HG03439 (cell line): ENCODE data around the gene NAP1L1.
A peak's percentile ranks its signal among the peaks of the same experiment; 100 is the strongest.

Experiments
- ATAC-seq: cut with Tn5 transposase; IDR thresholded peaks from one replicate; pipeline ENCODE4 v1.9.1; 2021; ENCODE audit warnings: mild to moderate bottlenecking, moderate library complexity; ENCODE audit not compliant: unreplicated experiment

Gene NAP1L1

DNA sequence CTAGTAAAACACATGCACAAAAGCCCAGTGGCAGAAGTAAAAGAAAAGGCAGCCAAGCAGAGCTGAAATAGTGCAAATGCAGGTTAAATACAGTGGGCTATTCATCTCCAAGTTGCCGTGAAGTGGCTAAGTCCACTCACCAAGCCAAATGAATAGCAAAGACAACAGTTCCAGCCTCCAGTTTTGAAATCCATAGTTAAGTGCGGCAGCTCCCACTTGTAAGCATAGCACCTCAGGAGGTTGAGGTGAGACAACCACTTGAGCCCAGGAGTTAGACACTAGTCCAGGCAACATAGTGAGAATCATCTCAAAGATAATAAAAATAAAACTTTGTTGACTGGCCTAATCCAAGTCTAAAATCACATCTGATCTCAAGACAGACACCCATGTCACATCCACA lies 43.1 kb downstream of the NAP1L1 start:
- ATAC-seq = no peak

DNA sequence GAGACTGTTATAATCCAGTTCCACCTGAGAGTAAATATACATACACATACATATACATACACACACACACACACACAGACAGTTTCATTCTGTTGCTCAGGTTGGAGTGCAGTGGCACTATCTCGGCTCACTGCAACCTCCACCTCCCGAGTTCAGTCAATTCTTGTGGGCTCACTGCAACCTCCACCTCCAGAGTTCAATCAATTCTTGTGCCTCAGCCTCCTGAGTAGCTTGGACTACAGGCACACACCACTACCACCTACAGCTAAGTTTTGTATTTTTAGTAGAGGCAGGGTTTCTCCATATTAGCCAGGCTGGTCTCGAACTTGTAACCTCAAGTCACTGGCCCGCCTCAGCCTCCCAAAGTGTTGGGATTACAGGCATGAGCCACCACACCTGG lies 44.0 kb downstream of the NAP1L1 start:
- no peak for ATAC-seq

DNA sequence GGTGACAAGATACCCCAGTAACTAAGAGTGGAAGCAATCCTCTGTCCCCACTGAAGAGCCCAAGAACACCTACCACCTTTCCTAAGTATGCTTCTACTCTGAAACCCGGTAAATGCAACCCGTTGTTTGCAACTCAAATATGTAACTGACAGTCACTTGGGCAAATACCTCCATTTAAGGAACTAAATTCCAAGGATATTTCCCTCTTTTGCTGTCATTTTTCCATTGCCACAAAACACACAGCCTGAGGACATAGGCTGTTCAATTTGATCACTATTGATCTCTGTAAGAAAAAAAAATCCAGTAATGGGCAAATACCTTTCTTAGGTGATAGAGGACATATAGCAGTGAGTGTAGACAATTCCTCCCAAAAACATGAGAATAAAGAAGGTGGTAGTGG lies 46.3 kb downstream of the NAP1L1 start:
- ATAC-seq = no peak

DNA sequence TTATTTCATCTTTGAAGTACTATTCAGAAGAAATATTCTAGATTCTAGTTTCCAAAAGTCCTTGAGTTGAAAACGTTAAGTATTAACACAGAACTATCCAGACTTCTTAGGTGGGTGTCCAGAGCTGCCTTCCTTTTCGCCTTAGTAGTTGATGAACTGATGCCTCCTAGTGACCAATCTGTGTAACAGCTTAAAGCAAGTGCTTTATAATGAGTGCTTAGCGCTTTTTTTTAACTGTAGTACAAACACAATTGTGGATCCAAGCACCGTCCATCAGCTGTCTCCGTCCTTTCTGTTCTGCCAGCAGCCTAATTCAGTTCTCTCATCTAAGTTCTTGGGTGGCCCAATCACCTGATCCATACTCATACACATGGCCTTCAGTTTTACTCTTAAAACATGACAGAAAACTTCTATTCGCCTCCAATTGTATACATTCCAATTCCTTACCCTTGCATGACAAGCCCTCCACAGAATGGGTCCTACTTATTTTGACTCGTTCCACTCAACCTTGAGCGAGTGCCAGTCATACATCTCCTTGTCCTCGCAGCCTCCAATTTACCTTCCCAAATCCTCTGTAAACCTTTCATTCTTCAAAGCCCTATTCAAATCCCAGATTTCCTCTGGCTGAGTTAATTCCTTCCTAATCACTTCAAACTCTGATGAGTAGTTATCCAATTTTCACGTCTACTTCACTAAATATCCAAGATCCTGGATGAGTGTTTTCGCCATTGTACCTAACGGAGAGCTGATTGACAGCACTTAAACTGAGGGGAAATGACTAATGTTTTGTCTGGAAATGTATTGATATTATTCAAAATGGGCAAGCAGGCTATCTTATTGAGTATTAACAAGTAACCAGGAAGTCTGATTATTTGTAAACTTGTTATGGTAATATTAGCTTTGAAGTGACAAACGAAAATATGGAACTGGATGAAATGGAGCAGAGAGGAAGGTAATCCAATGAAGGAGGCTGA lies 47.1 kb downstream of the NAP1L1 start:
- ATAC-seq = peak; percentile 61

DNA sequence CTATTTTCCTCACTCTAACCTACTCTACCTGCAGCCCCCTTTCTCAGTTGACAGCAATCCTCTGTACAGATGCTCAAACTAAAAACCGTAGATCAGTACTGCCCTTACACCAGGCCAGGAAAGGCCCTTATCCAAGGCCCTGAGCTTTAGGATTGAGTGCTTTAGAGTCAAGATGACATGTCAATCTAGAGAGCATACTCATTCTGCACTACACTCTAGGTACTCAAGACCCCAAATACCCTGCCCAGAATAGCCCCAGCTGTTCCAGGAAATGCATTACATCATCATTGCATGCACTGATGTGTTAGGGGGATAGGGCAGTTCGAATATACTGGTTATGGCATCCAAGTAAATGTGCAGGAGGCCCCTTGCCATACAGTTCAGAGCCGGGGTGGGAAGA lies 49.4 kb downstream of the NAP1L1 start:
- no peak for ATAC-seq

DNA sequence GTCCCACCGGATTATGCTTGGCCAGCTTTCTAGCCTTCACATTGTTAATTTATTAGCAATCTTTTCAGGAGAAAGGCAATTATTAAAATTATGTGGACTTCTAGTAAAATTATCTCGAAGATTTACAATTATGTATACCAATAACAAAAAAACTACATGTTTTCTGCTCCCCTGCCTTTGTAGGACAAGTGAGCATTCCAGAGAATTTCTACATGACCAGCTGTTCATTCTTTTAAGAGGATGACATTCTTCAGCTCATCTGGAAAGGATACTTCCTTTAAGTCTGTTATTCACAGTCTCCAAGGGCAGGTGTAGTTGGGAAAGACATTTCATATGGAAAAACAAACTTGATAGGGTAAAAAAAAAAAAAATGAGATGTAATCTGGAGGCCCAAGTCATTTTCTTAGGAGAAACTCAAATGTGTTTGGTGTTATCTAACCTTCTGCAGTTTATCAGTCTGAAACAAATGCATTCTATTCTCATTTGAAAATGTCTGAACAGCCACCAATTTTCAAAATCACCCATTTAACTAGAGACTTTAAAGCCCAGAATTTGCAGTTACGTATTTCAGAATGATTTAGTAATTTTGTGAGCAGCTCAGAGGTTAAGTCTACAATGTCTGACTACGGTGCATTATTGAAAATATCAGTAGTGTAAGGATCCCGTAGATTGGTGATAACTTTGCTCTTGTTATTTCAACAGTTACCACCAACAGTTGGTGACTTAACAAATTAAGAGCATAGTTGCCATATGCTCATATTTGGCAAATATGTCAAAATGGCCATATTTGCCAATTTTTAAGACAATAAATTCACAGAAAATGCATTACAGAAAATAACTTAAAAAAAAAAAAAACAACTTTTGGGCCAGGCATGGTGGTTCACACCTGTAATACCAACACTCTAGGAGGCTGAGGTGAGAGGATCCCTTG lies 51.1 kb downstream of the NAP1L1 start:
- no peak for ATAC-seq

DNA sequence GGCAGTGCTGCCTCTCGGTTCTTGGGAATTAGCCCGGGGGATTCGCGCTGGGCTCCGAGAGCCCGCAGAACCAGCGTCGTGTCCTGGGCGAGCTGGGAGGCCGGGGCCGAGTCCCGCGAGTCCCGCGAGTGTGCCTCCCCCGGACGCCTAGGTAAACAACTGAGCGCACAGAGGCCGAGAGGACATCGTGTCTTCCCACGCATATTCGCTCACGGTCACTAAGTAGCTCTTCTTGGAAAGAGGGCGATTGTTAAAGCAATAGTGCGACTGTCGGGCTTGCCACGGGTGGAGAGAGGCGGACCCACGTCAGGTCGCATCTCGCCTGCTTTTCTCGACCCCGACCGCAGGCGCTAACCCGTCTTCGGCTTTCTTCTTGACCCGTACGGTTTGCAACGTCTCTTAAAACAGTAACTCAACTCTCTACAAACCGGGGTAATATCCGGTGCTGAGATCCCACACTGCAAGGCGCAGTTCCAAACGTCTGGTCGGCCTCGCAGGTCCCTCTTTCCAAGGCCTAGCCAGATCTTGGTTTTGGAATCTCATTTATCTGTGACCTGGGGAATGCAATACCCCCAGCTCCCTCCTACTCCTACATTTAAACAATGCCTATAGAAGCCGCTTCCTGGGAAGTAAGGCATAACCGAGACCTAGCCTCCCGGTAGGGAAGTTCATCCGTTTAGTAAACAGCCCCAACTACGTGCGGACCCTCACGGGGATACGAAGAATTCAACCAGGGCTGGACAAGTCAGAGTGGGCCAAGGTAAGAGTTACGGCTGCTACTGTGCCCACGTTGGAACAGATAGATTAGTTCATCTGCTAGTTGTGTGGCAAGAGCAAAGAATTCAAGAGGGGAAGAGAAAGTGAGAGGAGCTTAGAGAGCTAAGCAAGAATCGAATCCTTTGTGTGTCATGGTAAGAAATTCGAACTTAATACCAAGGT lies 52.2 kb downstream of the NAP1L1 start:
- ATAC-seq = peak; percentile 41

DNA sequence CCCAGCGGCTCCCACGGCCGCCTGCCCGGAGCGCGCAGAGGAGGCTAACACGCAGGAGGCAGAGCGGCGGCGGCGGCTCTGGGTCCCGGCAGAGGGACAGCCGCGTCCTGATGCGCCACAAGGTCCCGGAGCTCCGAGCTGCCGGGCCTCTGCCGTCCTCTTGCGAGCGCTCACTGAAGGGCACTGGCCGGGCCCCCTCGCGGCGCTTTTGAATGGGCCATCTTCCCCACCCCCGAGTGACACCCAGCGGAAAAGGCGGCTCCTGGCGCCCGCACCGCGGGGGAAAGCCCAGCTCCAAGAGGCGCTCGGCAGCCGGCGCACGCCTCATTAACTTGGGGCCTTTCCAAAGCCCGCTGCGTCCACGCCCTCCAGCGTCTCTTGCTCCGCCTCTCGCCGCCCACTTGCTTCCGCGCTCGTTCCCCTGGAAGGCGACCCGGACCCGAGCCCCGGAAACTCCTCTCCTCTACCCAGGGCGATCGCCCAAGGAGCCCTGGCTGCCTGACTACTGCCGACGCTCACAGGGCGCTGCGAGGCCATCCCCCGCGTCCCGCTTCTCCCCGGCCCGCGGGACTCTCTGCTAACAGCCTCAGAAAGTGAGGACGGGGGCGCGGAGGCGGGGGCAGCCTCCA lies 53.0 kb downstream of the NAP1L1 start, which contains the start of gene PHLDA1:
Gene PHLDA1, minus strand, starts transcription at position 363 of the 629 bp plus-strand sequence.
- peak; percentile 89 for ATAC-seq

DNA sequence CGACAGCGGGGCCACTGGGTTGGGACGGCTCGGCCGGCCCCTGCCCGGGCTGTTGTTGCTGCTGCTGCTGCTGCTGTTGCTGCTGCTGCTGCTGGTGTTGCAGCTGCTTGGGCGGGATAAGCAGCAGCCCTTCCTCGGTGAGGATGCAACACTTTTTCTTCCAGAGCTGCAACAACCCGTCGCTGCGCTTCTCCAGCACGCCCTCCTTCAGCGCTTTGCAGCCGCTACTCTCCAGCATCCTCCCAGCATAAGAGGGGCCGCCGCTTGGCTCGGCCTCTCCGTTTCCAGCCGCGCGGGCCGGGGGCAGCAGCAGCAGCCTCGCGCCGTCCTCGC lies 53.4 kb downstream of the NAP1L1 start:
- ATAC-seq = peak; percentile 7

DNA sequence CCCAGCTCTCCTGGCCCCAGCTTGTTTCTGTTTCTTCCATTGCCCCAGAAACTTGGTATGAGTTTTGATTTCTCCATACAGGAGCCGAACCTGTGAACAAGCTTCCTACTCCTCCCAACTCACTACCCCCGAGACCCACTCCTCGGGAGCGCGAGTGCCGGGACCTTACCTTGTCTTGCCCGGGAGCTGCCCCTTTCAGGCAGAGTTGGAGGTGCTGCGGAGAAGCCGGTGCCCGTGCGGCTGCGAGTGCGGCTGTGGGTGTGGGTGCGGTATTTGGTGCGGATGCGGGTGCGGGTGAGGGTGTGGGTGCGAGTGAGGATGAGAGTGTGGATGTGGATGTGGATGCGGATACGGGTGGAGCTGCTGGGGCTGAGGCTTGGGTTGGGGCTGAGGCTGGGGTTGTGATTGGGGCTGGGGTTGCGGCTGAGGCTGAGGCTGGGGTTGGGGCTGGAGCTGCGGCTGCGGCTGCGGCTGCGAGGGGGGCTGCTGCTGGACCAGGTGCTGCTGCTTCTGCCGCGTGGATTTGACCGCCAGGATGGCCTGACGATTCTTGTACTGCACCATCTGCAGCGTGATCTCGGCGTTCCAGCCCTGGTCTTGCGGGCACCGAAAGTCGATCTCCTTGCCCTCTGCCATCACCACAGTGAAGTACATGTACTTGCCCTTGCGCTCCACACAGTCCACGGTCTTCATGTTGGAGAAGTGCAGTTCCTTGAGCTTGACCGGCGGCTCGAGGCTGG lies 54.0 kb downstream of the NAP1L1 start:
- no peak for ATAC-seq

DNA sequence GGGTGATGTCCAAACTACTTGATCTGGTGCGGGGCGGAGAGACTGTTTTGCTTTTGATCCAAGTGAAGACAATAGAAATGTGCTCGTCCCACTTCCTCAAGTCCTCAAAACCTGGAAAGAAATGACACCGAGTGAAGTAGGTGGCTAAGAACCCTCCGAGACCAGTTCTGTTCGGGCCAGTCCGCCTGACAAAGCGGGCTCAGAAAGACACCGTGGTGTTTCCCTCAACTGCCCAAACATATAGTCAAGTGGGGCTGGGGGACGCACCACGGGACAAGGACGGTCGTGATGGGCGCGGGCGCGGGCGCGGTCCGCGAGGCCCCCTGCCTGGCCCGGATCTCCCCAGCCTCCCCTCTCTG lies 54.5 kb downstream of the NAP1L1 start:
- no peak for ATAC-seq

DNA sequence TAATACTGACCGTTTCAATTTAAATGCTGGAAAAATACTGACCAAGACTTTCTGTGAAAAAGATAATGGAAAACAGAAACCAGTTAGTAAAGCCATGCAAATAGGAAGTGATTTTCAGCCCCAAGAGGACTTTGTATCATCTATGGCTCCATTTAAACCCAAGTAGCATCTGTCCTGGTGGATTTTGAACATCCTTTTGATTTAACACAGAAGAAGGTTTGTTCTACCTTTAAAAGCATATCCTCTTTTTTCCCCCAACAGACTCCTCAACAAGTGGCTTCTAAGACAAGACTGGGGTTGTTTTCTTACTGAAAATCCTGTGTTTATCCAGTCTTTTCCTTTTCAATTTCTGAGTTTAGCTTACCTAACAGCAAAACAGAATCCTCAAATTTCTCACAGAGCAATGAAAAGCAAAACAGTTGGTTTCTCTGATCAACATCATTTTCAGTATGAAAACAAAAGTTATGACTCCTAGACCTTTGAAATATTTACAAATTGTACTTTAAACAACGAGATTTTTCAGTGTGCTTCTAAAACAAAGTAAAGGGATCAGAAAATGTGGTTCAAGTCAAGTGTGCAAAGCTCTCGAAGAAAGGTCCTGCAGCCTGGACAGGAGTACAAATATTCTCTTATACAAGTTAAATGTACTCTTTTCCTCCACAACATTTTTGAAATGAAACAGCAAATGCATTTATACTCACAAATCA lies 55.8 kb downstream of the NAP1L1 start:
- ATAC-seq = no peak

DNA sequence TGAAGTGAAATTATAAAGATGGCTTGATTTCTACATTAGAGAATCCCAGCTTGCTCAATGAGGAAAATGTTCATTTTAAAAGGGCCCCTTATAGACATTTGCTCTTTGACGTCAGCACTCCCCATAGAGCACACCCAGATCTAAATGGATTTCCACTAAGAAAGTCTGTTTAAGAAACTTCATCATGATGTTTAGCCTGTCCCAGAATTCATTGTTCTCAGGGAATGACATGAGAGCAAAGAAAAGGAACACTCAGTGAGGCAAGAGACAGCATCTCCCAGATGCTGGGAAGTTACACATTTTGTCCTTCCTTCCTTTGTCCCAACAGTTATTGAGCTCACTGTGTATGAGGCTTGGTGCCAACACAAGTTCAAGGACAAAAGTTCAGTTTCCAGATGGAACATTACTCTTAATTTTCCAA lies 57.8 kb downstream of the NAP1L1 start:
- no peak for ATAC-seq

DNA sequence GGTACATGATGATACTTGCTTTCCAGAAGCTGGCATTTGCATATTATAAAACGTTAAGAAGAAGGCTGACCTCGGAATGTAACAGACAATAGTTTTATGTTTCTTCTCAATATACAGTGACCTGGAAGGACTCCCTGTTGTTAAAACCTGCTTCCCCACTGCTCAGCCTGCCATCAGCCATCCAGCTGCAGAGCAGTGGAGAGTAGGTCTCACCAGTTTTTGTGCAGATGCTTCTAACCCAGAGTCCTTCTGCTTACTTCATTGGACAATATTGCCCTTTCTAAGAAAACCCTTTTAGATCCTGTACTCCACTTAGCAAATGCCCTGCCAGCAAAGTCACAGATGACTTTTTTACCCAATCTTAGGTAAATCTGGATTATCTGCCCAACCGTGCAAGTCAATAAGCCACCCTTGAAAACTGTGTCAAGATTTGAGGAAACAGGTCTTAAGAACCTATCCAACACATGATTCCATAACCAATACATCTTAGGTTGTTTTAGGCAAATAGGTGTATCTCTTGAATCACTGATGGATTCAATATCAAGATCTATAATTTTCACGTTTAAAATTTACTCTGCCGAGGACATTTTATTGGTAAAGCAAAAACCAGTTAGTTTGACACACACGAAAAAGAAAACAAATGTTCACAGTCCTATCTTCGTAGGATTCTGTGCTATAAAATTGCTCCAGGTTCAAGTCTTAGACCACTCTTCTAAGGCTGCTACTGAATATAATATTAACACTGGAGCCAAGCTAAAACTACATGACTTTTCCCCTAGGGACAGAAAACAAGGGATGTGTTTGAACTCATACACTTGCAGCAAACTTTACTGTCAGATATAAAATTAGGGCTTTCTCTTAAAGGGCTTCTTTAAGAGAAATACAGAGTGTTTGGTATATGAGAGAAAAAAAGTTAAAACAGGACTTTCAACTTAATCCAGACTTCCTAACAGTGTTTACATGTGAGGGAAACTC lies 58.6 kb downstream of the NAP1L1 start:
- no peak for ATAC-seq

DNA sequence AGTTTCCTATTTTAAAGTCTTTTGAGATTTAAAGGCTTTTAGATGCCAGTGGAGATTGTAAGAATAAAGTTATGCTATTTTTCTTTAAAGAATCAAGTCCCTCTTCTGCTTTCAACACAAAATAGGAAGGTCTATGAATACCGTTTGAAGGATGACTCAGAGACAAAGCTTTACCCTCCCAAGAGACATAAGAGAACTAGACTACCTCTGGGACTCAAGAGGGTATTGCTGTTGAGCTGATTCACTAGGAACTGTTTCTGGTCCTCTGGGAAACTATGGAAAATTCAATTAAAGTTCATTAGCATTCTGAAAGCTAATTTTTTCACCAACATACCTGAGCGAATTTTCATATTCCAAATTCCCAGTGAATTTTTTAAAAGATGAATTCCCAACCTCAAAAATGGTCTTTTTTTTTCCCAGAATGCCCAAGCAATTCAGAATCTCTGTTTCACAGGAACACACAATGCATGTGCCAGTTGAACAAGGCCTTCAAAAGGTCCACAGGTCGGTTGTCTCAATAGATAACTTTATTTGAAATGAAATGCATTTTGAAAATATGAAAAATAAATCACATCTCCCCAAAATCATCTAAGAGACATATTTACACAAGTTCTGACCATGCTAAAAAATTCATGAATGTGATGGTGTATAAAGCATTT lies 59.4 kb downstream of the NAP1L1 start:
- ATAC-seq = no peak

DNA sequence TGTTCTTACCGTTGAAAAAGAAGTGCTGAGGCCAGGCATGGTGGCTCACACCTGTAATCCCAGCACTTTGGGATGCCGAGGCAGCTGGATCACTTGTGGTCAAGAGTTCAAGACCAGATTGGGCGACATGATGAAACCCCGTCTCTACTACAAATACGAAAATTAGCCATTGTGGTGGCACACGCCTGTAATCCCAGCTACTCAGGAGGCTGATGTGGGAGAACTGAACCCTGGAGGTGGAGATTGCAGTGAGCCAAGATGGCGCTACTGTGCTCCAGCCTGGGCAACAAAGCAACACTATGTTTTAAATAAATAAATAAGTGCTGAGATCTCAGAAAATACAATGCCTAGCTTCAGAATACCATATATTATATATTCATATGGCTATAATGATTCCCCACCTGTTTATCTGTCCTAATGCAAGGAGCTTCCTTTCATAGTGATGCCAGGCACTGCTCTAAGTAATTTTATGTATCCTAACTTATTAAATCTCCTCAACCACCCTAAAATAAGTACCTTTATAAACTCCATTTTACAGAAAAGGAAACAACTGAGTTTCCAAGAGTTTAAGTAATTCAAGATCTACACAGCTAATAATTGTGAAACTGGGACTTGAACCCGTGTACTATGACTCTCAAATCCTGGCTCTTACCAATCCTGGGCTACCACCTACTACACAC lies 60.2 kb downstream of the NAP1L1 start:
- ATAC-seq = no peak
